DND-41 (cell line): ENCODE measurements around the gene EFCAB13.

ENCODE experiments used
- ATAC-seq: fragments of 200-7000 bp; cut with Tn5 transposase; 3 replicates; pipeline ENCODE4 v1.9.1; 2021; ENCODE audit warnings: low read depth; ENCODE audit not compliant: insufficient read depth
- DNase-seq: peaks from one replicate; pipeline ENCODE4 v3.0.0-alpha.2; 2020
- H2AFZ ChIP-seq: 2 replicates; pipeline ENCODE4 v1.6.0; 2012; ENCODE audit warnings: low read depth, low read length
- H3K27ac ChIP-seq: 2 replicates; pipeline ENCODE4 v1.5.1; 2012; ENCODE audit warnings: low read length, inconsistent platforms
- H3K27me3 ChIP-seq: fragments of 200-600 bp; sonication (generic); 2 replicates; pipeline ENCODE4 v1.6.0; 2012; ENCODE audit warnings: low read length, mild to moderate bottlenecking, inconsistent platforms; ENCODE audit not compliant: insufficient read depth, poor library complexity
- H3K36me3 ChIP-seq: 2 replicates; pipeline ENCODE4 v1.5.1; 2012; ENCODE audit warnings: low read length, inconsistent platforms; ENCODE audit not compliant: insufficient read depth
- H3K4me1 ChIP-seq: 2 replicates; pipeline ENCODE4 v1.5.1; 2012; ENCODE audit warnings: mild to moderate bottlenecking, low read length; ENCODE audit not compliant: insufficient read depth
- H3K4me2 ChIP-seq: 2 replicates; pipeline ENCODE4 v1.6.0; 2012; ENCODE audit warnings: mild to moderate bottlenecking, moderate library complexity, low read length, inconsistent platforms; ENCODE audit not compliant: insufficient read depth
- H3K4me3 ChIP-seq, 2 experiments: fragments of 200-600 bp in 1 of 2; shearing (Covaris generic) in 1 of 2; 2 replicates each; pipeline ENCODE4 v1.5.1; 2012 to 2016; ENCODE audit warnings: inconsistent platforms in 2 of 2, low read length in 2 of 2, mild to moderate bottlenecking in 2 of 2, low read depth in 1 of 2, moderate library complexity in 1 of 2
- H3K79me2 ChIP-seq: 2 replicates; pipeline ENCODE4 v1.6.0; 2012; ENCODE audit warnings: low read length, inconsistent platforms; ENCODE audit not compliant: insufficient read depth
- H3K9ac ChIP-seq: 2 replicates; pipeline ENCODE4 v1.6.0; 2012; ENCODE audit warnings: low read depth, mild to moderate bottlenecking, inconsistent platforms, low read length, moderate library complexity
- H3K9me3 ChIP-seq: 2 replicates; pipeline ENCODE4 v1.5.1; 2012; ENCODE audit warnings: low read length, moderate library complexity, mild to moderate bottlenecking, inconsistent platforms; ENCODE audit not compliant: insufficient read depth, severe bottlenecking
- H4K20me1 ChIP-seq: 2 replicates; pipeline ENCODE4 v1.6.0; 2012; ENCODE audit warnings: low read length; ENCODE audit not compliant: insufficient read depth
- CTCF ChIP-seq: IDR thresholded peaks from 2 replicates; pipeline ENCODE4 v1.5.1; 2012; ENCODE audit warnings: borderline replicate concordance, low read length, moderate library complexity, mild to moderate bottlenecking; ENCODE audit not compliant: poor library complexity, severe bottlenecking; ENCODE audit errors: extremely low read depth
- EZH2 ChIP-seq: IDR thresholded peaks from 3 replicates; pipeline ENCODE4 v1.6.1; 2012; ENCODE audit warnings: borderline replicate concordance, low read depth, mild to moderate bottlenecking, moderate library complexity, low read length, inconsistent platforms; ENCODE audit not compliant: severe bottlenecking

The EFCAB13 gene

GRCh38 chr17:47325176-47325575 lies 1.4 kb downstream of the EFCAB13 start:
- Histone ChIP-seq H3K9me3 (peaks cover 3% of the 10 kb centered on the region), H3K9ac (no peak overlapping the region), H3K79me2 (no peaks in the 10 kb centered on the region), H3K27me3 (no peaks in the 10 kb centered on the region), H3K27ac (no peak overlapping the region), H4K20me1 (no peaks in the 10 kb centered on the region), H3K4me1 (peaks cover 16% of the 10 kb centered on the region), H3K4me2 (peak overlapping the region; percentile 75), H3K36me3 (no peaks in the 10 kb centered on the region), H2AFZ (no peak overlapping the region), H3K4me3 (peak overlapping the region in 1 of 2 experiments; percentile 65; a peak in 1 of 4 replicates)
- TF ChIP-seq CTCF (no peak), EZH2 (no peak)
- DNase-seq (no peak), ATAC-seq (no peak)

DNA sequence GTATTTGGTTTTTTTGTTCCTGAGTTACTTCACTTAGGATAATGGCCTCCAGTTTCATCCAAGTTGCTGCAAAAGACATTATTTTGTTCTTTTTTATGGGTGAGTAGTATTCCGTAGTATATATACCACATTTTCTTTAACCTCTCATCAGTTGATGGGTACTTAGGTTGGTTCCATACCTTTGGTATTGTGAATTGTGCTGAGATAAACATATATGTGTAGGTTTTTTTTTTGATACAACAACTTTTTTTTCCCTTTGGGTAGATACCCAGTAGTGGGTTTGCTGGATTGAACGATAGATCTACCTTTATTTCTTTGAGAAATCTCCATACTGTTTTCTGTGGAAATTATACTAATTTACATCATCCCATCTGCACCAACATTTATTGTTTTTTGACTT lies 6.8 kb downstream of the EFCAB13 start:
- H3K4me2 ChIP-seq: no peak overlapping the region
- H3K9ac ChIP-seq: no peak overlapping the region
- H4K20me1 ChIP-seq: no peaks in the 10 kb centered on the region
- H3K9me3 ChIP-seq: no peaks in the 10 kb centered on the region
- no peaks in the 10 kb centered on the region for H3K79me2 ChIP-seq
- H2AFZ ChIP-seq: no peak overlapping the region
- no peak overlapping the region for H3K4me3 ChIP-seq
- no peak for ATAC-seq
- no peaks in the 10 kb centered on the region for H3K4me1 ChIP-seq
- TF ChIP-seq EZH2 (no peak), CTCF (no peak)
- no peak for DNase-seq
- H3K27me3 ChIP-seq: no peaks in the 10 kb centered on the region
- no peak overlapping the region for H3K27ac ChIP-seq
- H3K36me3 ChIP-seq: no peaks in the 10 kb centered on the region

DNA sequence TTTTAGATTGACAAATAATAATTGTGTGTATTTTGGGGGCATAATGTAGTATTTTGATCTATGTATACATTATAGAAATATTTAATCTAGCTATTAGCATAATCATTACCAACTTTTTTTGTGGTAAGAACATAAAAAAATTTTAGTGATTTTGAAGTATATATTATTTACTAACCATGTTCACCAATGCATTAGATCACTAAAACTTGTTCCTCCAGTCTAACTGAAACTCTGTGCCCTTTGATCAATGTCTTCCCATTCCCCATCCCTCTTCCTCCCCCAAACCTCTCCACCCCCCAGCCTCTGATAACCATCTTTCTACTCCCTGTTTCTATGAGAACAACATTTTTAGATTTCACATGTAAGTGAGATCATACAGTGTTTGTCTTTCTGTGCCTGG lies 8.5 kb downstream of the EFCAB13 start:
- H3K79me2 ChIP-seq: no peaks in the 10 kb centered on the region
- no peaks in the 10 kb centered on the region for H4K20me1 ChIP-seq
- TF ChIP-seq EZH2 (no peak), CTCF (no peak)
- H3K27me3 ChIP-seq: no peaks in the 10 kb centered on the region
- no peaks in the 10 kb centered on the region for H3K36me3 ChIP-seq
- no peak overlapping the region for H2AFZ ChIP-seq
- no peak overlapping the region for H3K27ac ChIP-seq
- no peaks in the 10 kb centered on the region for H3K4me1 ChIP-seq
- H3K4me2 ChIP-seq: no peak overlapping the region
- H3K4me3 ChIP-seq: no peak overlapping the region
- H3K9me3 ChIP-seq: no peaks in the 10 kb centered on the region
- ATAC-seq: no peak
- DNase-seq: no peak
- no peak overlapping the region for H3K9ac ChIP-seq
